Activated T-helper 9 cell treated with anti-CD3 and anti-CD28 coated beads, Interleukin-2, amount 50 U/mL, for 16 hours (primary cell): ENCODE data around the gene CMIP.

Experiments used
- DNase-seq: peaks from one replicate; pipeline ENCODE4 v3.0.0-alpha.2; 2020; ENCODE audit warnings: low read depth

The CMIP gene

DNA sequence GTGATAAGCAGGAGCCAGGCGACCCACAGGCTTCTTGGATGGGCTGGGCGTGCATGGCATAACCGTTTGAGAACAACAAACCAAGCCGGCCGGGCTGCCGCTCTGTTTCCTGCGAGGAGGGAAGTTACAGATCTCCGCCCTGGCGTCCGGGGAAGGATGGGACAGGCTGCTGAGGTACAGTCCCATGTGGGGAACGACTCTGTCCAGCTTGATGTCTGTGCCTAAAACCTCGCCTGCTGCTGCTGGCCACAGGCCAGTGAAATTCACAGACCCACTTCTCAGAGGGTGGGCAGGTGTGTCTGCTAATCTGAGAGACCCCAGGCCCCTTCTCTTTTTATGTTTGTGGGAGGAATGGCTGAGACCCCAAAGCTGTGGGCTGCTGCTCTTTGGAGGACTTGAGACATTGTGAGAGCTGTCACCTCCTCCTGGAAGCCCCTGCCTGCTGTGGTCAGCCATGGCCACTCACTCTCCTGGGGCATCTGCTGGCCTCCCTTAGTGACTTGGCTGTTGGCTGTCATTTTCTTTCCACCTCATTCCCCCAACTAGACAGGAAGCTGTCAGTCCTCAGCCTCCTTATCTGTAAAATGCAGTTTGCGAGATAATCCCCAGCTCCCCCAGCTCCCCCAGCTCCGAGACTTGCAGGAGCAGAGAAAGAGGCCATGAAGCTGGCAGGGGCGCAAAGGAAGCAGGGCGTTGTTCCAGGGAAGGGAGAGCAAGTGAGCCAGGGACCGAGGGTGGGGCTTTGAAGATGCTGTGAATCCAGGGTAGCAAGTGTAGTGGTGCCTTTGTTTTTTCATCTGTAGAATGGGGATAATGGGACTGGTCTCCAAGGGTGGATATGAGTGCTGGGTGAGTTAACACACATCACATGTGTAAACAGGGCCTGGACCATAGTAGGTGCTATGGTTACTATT, 51.0 kb downstream of the CMIP start:
- no peak for DNase-seq

- DNase-seq = no peak
Observed at GRCh38 chr16:81496321-81496720, 51.7 kb downstream of the CMIP start.

DNA sequence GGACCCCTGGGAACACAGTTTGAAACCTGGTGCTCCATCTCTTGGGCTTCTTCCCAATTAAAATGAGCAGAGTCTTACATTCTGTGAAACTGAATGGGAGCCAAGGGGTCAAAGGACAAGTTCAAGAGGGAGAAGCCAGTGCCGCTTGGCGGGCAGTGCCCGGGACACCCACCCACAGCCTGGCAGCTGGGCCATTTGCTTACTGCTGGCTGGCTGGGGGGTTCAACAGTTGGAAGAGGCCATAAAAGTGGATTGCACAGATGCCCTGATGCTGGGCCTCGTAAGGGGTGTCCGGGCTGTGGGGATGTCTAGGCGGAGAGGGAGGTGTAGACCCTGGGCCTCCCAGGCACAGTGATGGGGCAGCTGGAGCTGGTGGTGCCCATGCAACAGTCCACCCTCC, 52.1 kb downstream of the CMIP start:
- no peak for DNase-seq

GRCh38 chr16:81497690-81498089, 53.1 kb downstream of the CMIP start:
- no peak for DNase-seq

DNA sequence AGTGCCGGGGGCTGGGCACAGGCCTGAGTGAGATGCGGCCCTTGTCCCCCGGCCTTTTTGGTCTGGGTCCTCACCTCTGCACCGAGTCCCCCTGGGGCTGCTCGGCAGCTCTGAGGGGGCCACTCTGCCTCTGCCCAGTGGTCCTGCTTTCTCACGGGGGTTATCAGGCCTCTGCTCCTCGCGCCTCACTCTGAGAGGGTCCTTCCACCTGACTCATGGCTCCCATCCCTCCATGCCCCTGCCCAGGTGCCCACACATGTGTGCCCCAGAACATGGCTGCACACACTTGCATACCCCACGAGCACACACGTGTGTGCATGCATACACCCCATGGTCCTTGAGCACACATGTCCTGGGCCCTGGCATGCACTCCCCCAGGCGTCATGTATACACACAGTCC, 53.7 kb downstream of the CMIP start:
- no peak for DNase-seq

DNA sequence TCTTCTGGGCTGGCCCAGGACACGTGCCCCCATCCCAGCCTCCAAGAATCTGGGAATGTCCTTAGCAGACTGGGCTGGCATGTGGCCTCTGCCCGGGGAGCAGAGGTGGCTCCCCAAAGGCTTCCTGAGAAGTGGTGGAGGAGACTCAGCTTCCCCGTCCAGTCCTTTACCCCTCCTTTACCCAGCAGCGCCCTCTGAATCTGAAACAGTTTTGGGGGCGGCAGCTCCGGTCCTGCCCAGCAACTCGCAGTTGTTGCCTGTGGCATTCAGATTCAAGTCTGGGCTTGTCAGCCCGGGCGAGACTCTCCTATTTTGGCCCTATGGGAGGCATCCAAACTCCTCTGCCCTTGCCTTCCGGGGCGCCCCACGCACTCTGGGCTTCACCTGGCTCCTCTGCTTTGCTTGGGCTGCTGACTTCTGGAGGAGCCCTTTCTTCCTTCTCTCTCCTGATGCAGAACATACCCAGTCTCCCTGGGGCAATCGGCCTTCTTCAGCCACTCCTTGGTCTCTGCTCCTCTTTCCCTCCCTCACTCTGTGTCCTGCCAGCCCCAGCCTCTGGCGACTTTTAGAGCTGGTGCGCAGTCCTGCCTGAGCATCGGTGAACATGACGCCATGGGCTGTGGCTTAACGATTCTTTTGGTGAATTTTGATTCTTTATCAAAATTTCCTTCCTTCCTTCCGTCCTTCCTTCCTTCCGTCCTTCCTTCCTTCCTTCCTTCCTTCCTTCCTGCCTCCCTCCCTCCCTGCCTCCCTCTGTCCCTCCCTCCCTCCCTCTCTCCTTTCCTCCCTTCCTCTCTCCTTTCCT, 55.2 kb downstream of the CMIP start:
- no peak for DNase-seq

GRCh38 chr16:81500833-81501521, 56.4 kb downstream of the CMIP start:
- DNase-seq = no peak

DNA sequence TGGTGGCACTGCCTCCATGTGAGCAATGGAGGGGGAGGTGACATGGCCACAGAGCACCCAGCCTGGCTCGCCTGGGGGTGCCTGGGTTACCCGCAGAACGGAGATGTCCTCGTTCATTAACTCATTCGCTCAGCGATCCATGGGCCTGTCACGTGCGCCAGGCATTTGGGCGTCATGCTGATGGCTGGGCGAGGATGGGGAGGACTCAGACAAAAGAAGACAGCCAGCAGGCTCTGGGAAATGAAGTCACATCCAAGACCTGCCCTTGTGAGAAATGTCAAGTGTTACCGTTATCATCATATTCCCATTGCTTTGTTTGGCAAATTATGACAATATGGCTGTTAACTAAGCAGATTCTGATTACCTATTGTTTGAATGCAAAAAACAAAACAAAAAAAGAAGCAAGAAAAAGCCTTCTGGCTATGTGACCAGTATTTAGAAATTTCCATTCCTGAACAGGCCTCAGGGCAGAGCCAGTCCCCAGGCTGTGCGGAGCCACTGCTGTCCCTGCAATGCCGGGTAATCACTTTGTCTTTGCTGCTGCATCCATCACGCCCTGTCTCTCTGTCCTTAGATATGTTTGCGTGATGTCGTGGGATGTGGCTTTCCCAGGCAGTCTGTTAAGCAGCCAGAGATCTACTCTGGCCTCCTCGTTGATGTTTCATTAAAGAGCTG, 57.9 kb downstream of the CMIP start:
- no peak for DNase-seq

- no peak for DNase-seq
Observed at GRCh38 chr16:81505011-81505661, 60.5 kb downstream of the CMIP start.

GRCh38 chr16:81509404-81509803, 64.8 kb downstream of the CMIP start:
- no peak for DNase-seq

DNA sequence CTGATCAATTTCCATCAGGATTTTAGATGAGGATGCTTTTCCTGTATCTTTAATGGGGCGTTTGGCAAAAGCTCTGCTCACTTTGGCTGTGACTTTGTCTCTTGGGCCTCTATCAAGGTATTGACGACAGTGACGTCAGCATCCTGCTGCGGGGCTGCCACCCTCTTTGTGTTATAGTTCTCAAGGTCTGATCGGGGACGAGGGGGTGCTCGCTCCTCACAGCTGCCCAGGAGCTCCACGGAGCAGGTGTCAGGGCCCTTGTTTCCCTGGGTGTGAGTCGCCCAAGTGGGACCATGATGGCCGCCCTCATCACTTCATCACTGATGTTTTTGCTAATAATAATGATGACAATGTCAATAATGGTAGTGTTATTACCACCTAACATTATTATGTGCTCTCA, 65.4 kb downstream of the CMIP start:
- DNase-seq = no peak

- no peak for DNase-seq
Observed at GRCh38 chr16:81511371-81511770, 66.8 kb downstream of the CMIP start.

DNA sequence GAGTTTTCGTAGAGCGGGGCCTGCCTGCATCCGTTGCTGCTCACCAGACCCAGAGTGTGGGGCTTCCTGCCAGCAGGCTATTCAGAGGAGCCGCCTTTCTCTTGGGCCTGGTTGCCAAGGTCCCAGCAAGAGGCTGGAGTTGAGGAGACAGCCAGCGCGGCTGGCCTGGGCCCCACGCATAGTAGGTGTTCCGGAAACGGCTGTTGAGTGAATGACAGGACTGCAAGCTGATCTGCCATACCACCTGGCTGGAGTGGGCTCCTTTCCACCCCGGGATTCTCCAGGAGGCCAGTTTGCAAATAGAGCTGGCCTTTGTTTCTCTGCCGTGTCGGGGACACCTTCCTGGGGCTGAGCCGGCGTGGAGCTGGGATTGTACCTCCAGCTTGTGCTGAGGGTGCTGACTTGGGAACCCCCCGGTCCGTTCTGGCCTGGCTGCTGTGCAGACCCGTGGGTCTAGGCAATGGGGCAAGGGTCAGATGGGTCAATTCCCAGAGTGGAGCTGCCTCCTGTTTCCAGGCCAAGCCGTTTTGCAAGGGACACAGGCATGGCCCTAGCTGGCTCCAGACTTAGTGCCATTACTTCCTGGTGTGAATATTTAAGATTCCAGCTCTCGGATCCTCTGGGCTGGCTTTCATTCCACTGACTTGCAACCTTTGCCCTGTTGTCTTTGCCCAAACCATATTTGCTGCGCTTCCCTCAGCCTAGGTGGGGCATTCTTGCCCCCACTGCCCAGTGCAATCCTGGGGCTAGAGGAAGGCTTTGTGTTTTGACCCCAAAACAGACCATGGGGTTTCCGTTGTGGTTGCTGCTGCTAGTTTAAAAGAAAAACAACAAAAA, 68.8 kb downstream of the CMIP start:
- DNase-seq = no peak

DNA sequence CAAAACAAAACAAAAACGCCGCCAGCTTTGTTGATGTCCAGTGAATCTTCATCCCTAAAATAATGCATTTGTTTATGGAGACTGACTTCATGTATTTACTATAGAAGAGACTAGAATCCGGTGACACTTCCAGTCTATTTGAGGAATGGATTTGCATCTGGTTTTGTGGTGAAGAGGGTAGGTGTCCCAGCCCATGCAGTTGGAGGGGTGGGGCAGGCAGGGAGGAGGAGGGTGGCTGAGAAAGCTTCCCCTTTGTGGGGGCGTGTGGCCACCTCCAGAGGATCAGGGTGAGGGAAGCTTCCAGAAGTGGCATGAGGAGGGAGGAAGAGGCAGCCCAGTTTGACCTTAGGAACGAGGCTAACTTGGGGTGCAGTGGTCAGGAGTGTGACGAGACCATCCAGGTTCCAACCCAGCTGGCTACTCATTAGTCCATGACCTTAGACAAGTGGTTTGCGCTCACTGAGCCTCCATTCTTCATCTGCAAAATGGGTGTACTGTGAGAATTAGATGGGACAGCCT, 69.5 kb downstream of the CMIP start:
- no peak for DNase-seq

- no peak for DNase-seq
Observed at GRCh38 chr16:81514568-81515258, 70.1 kb downstream of the CMIP start.

- no peak for DNase-seq
Observed at GRCh38 chr16:81515281-81515680, 70.7 kb downstream of the CMIP start.

DNA sequence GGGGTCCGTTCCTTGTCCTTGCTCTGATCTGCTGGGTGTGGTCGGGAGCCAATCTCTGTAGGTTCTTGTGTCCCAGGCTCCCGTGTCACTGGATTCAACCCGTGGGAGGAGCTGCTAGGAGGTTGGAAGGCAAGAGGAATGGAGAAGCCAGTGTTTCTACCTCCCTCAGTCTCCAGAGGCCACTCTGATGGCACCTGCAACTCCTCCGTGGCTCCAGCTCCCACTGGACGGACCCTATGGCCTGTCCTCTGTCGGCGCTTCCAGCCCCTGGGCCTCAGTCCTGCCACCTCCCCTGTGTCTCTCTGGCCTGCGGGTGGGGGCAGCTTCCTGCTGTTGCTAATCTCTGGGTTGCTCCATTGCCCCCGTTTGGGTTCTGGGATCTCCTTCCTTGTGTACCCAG, 71.1 kb downstream of the CMIP start:
- no peak for DNase-seq

DNA sequence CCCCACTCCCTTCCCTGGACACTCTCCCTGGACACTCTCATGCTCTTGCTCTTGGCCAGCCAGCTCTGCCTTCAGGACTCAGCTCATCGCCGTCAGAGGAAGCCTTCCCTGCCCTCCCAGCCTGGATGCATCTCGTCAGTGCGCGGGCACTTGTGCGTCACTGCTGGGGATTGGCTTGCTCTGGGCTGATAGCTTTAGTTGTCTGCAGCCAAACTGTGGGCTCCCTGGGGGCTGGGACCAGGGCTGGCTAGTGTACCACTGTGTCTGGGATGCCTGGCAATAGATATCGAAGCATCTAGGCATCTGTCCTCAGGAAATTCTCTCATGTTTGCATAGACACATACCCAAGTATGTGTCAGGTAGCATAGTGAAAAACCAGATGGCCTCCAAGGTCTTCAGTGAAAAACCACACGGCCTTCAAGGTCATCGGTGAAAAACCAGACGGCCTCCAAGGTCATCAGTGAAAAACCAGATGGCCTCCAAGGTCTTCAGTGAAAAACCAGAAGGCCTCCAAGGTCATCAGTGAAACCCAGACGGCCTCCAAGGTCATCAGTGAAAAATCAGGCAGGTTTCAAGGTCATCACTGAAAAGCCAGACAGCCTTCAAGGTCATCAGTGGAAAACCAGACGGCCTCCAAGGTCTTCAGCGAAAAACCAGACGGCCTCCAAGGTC, 72.0 kb downstream of the CMIP start:
- DNase-seq = no peak

- no peak for DNase-seq
Observed at GRCh38 chr16:81517150-81517499, 72.5 kb downstream of the CMIP start.
